GM21529 (cell line): ENCODE measurements around the gene CCDC127.
"Not testable (repeated sequence)": the region's sequence is repeated elsewhere in the genome, so short reads cannot be mapped to it uniquely, and the experiment has no call there.

Source experiments
- ATAC-seq: cut with Tn5 transposase; IDR thresholded peaks from one replicate; pipeline ENCODE4 v1.9.1; 2021; ENCODE audit not compliant: unreplicated experiment

CCDC127 gene

GRCh38 chr5:204966-205670, 12.8 kb downstream of the CCDC127 start:
- no peak for ATAC-seq

- no peak for ATAC-seq
These were observed 13.5 kb downstream of the CCDC127 start for GRCh38 chr5:204462-204861.

GRCh38 chr5:204001-204400, 14.0 kb downstream of the CCDC127 start:
- ATAC-seq = no peak

- no peak for ATAC-seq
These were observed 14.6 kb downstream of the CCDC127 start for GRCh38 chr5:203246-203930.

GRCh38 chr5:201672-202071, 16.3 kb downstream of the CCDC127 start:
- no peak for ATAC-seq

GRCh38 chr5:200985-201384, 17.0 kb downstream of the CCDC127 start:
- no peak for ATAC-seq

GRCh38 chr5:199950-200645, 17.9 kb downstream of the CCDC127 start:
- ATAC-seq = no peak

- no peak for ATAC-seq
These were observed 18.6 kb downstream of the CCDC127 start for GRCh38 chr5:199197-199949.

- no peak for ATAC-seq
These were observed 19.3 kb downstream of the CCDC127 start for GRCh38 chr5:198516-199196.

GRCh38 chr5:197892-198489, 20.0 kb downstream of the CCDC127 start:
- no peak for ATAC-seq

GRCh38 chr5:197031-197430, 20.9 kb downstream of the CCDC127 start:
- not testable (repeated sequence) for ATAC-seq

GRCh38 chr5:196350-196749, 21.6 kb downstream of the CCDC127 start:
- no peak for ATAC-seq

GRCh38 chr5:195401-196160, 22.4 kb downstream of the CCDC127 start:
- ATAC-seq = no peak

GRCh38 chr5:194603-195209, 23.2 kb downstream of the CCDC127 start:
- no peak for ATAC-seq

GRCh38 chr5:194102-194501, 23.9 kb downstream of the CCDC127 start:
- no peak for ATAC-seq

GRCh38 chr5:192970-193831, 24.8 kb downstream of the CCDC127 start:
- no peak for ATAC-seq

- ATAC-seq = no peak
These were observed 25.3 kb downstream of the CCDC127 start for GRCh38 chr5:192691-192969.

- ATAC-seq = no peak
These were observed 25.8 kb downstream of the CCDC127 start for GRCh38 chr5:191949-192690.
